Parathyroid adenoma (tissue), 2 donors: ENCODE results near the gene CCDC180.

Experiments used
- H2AFZ ChIP-seq: fragments of 300-600 bp; sonication (generic); one replicate; pipeline ENCODE4 v1.7.0; 2017; ENCODE audit warnings: antibody characterized with exemption, mild to moderate bottlenecking
- H3K27ac ChIP-seq: fragments of 300-600 bp; sonication (generic); one replicate; pipeline ENCODE4 v1.7.0; 2017
- H3K27me3 ChIP-seq: fragments of 300-600 bp; sonication (generic); one replicate; pipeline ENCODE4 v1.7.0; 2017; ENCODE audit warnings: low read length; ENCODE audit not compliant: control insufficient read depth, insufficient read depth
- H3K36me3 ChIP-seq: fragments of 300-600 bp; sonication (generic); one replicate; pipeline ENCODE4 v1.7.0; 2017; ENCODE audit warnings: low read length; ENCODE audit not compliant: control insufficient read depth, insufficient read depth
- H3K4me1 ChIP-seq: fragments of 300-600 bp; sonication (generic); one replicate; pipeline ENCODE4 v1.7.0; 2017; ENCODE audit warnings: control low read depth
- H3K4me2 ChIP-seq: fragments of 300-600 bp; sonication (generic); one replicate; pipeline ENCODE4 v1.7.0; 2017; ENCODE audit warnings: low read length
- H3K4me3 ChIP-seq: fragments of 300-600 bp; sonication (generic); one replicate; pipeline ENCODE4 v1.7.0; 2017; ENCODE audit warnings: low read depth, low read length
- H3K79me2 ChIP-seq: fragments of 300-600 bp; sonication (generic); one replicate; pipeline ENCODE4 v1.7.0; 2017; ENCODE audit warnings: control low read depth
- H3K9ac ChIP-seq: fragments of 300-600 bp; sonication (generic); one replicate; pipeline ENCODE4 v1.7.0; 2017; ENCODE audit warnings: mild to moderate bottlenecking
- H3K9me3 ChIP-seq: fragments of 300-600 bp; sonication (generic); one replicate; pipeline ENCODE4 v1.7.0; 2017; ENCODE audit warnings: low read length; ENCODE audit not compliant: control insufficient read depth
- CTCF ChIP-seq: fragments of 300-600 bp; sonication (generic); IDR thresholded peaks from one replicate; pipeline ENCODE4 v1.7.0; 2017; ENCODE audit warnings: antibody characterized with exemption, mild to moderate bottlenecking
- donor health status: primary hyperparathyroidism.

Gene CCDC180

DNA sequence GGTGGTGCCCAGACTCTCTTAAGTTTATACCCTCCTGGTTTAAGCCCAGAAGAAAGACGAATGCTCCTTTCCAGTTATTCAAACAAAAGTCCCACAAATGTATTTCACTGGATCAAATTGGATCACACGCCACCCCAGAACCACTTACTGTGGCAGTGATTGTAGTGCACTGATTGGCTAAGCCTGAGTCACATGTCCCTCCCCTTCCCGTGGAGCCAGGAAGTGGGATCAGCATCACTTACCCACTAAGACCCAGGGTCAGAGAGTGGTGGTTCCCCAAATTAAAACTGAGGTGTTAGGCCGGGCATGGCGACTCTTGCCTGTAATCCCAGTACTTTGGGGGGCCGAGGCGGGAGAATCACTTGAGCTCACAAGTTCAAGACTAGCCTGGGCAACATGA, 29.5 kb upstream of the CCDC180 start:
- Histone ChIP-seq H3K27me3 (no peaks in the 10 kb centered on the region), H3K36me3 (no peaks in the 10 kb centered on the region), H3K4me1 (no peaks in the 10 kb centered on the region), H3K4me3 (no peak overlapping the region), H3K9me3 (no peaks in the 10 kb centered on the region), H3K9ac (no peak overlapping the region), H2AFZ (no peak overlapping the region), H3K27ac (no peak overlapping the region), H3K79me2 (no peaks in the 10 kb centered on the region), H3K4me2 (no peak overlapping the region)
- TF ChIP-seq CTCF = no peak

GRCh38 chr9:97280755-97281330, 26.6 kb upstream of the CCDC180 start:
- H3K27me3 ChIP-seq = no peaks in the 10 kb centered on the region
- H3K36me3 ChIP-seq = no peaks in the 10 kb centered on the region
- H3K9ac ChIP-seq = no peak overlapping the region
- H3K4me2 ChIP-seq = no peak overlapping the region
- no peaks in the 10 kb centered on the region for H3K9me3 ChIP-seq
- H3K4me1 ChIP-seq = no peaks in the 10 kb centered on the region
- H3K79me2 ChIP-seq = no peaks in the 10 kb centered on the region
- no peak overlapping the region for H2AFZ ChIP-seq
- no peak for TF ChIP-seq CTCF
- H3K27ac ChIP-seq = no peak overlapping the region
- no peak overlapping the region for H3K4me3 ChIP-seq

DNA sequence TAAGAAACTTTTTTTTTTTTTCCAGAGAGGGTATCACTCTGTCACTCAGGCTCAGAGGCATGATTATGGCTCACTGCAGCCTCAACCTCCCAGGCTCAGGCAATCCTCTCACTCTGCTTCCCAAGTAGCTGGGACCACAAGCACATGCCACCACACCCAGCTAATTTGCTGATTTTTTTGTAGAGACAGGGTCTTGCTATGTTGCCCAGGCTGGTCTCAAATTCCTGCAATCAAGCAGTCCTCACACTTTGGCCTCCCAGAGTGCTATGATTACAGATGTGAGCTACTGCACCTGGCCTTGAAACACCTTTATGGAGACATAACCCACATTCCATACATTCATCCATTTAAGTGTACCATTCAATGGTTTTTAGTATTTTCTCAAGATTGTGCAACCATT, 23.7 kb upstream of the CCDC180 start:
- H3K9ac ChIP-seq = no peak overlapping the region
- no peak overlapping the region for H3K4me3 ChIP-seq
- H3K27me3 ChIP-seq = no peaks in the 10 kb centered on the region
- no peak overlapping the region for H3K27ac ChIP-seq
- no peaks in the 10 kb centered on the region for H3K36me3 ChIP-seq
- no peak for TF ChIP-seq CTCF
- no peak overlapping the region for H3K4me2 ChIP-seq
- no peaks in the 10 kb centered on the region for H3K79me2 ChIP-seq
- no peaks in the 10 kb centered on the region for H3K9me3 ChIP-seq
- H3K4me1 ChIP-seq = no peaks in the 10 kb centered on the region
- H2AFZ ChIP-seq = no peak overlapping the region

DNA sequence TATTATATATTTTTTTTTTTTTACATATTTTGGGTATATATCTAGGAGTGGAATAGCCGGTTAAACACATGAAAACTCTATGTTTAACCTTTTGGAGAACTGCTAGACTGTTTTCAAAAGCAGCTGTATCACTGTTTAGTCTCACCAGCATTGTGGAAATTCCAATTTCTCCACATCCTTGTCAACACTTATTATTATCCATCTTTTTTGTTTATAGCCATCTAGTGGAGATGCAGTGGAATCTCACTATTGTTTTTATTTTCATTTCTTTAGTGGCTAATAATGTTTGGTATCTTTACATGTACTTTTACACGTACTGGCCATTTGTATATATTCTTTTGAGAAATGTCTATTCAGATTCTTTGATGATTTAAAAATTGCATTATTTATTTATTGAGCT, 22.7 kb upstream of the CCDC180 start:
- Histone ChIP-seq H3K4me3 (no peak overlapping the region), H3K9ac (no peak overlapping the region), H3K79me2 (no peaks in the 10 kb centered on the region), H2AFZ (no peak overlapping the region), H3K4me1 (no peaks in the 10 kb centered on the region), H3K9me3 (no peaks in the 10 kb centered on the region), H3K27ac (no peak overlapping the region), H3K27me3 (no peaks in the 10 kb centered on the region), H3K4me2 (no peak overlapping the region), H3K36me3 (no peaks in the 10 kb centered on the region)
- TF ChIP-seq CTCF = no peak

- no peaks in the 10 kb centered on the region for H3K36me3 ChIP-seq
- TF ChIP-seq CTCF = no peak
- no peak overlapping the region for H2AFZ ChIP-seq
- H3K9ac ChIP-seq = no peak overlapping the region
- H3K27ac ChIP-seq = no peak overlapping the region
- no peaks in the 10 kb centered on the region for H3K9me3 ChIP-seq
- no peaks in the 10 kb centered on the region for H3K4me1 ChIP-seq
- H3K79me2 ChIP-seq = no peaks in the 10 kb centered on the region
- no peaks in the 10 kb centered on the region for H3K27me3 ChIP-seq
- no peak overlapping the region for H3K4me3 ChIP-seq
- no peak overlapping the region for H3K4me2 ChIP-seq
These were observed 15.3 kb upstream of the CCDC180 start for GRCh38 chr9:97292200-97292599.
